IMR-90 (cell line): ENCODE measurements around the gene PDE4B. TPM values are rescaled to one million over a fixed set of nuclear protein-coding genes. Genes with fewer than 3 reads are reported as not detected.

Experiments used
- ATAC-seq: fragments of 200-7000 bp; cut with Tn5 transposase; 2 replicates; pipeline ENCODE4 v1.9.1; 2020; ENCODE audit warnings: low read depth, mild to moderate bottlenecking, moderate library complexity
- BruUV-seq: library from RNA; stranded (reverse); fragments of 400-500 nt; replicated peaks from 2 replicates; lab custom pipeline; 2021; lab: Mats Ljungman, UMichigan
- CTCF ChIA-PET: fragments of 300-600 bp; formaldehyde crosslinking; extraction: SDS; loops from one replicate; lab custom pipeline; 2021; ENCODE audit warnings: antibody characterized with exemption; lab: Yijun Ruan, JAX
- POLR2A ChIA-PET: fragments of 300-600 bp; sonication (Branson Sonifier 250); formaldehyde crosslinking; loops from one replicate; lab custom pipeline; 2022; ENCODE audit warnings: antibody characterized with exemption; ENCODE audit not compliant: unreplicated experiment; lab: Charles Lee
- DNase-seq: peaks from one replicate; pipeline ENCODE4 v3.0.0; 2013
- H2AFZ ChIP-seq: replicated peaks from 2 replicates; pipeline ENCODE3; 2013; ENCODE audit warnings: low read length, mild to moderate bottlenecking; ENCODE audit not compliant: poor library complexity
- H2AK5ac ChIP-seq: 2 replicates; pipeline ENCODE4 v1.6.1; 2013; ENCODE audit warnings: low read depth, low read length, inconsistent platforms
- H2AK9ac ChIP-seq: replicated peaks from 2 replicates; pipeline ENCODE3; 2013; ENCODE audit warnings: mild to moderate bottlenecking, low read depth, low read length, moderate library complexity; ENCODE audit not compliant: poor library complexity
- H2BK120ac ChIP-seq: 2 replicates; pipeline ENCODE4 v1.6.1; 2013; ENCODE audit warnings: low read depth, low read length, inconsistent platforms
- H2BK15ac ChIP-seq: 3 replicates; pipeline ENCODE4 v1.6.1; 2013; ENCODE audit warnings: low read depth, low read length, inconsistent platforms
- H2BK20ac ChIP-seq: 2 replicates; pipeline ENCODE4 v1.6.1; 2013; ENCODE audit warnings: low read depth, mild to moderate bottlenecking, inconsistent platforms, low read length, moderate library complexity
- H2BK5ac ChIP-seq: 2 replicates; pipeline ENCODE4 v1.6.1; 2013; ENCODE audit warnings: mild to moderate bottlenecking, low read depth, low read length, inconsistent platforms; ENCODE audit not compliant: poor library complexity, severe bottlenecking
- H3K14ac ChIP-seq: replicated peaks from 2 replicates; pipeline ENCODE4 v1.6.1; 2013; ENCODE audit warnings: low read depth, low read length, inconsistent platforms
- H3K18ac ChIP-seq: 2 replicates; pipeline ENCODE4 v1.6.1; 2013; ENCODE audit warnings: low read depth, low read length, control low read depth
- H3K23ac ChIP-seq: 2 replicates; pipeline ENCODE4 v1.6.1; 2013; ENCODE audit warnings: low read depth, low read length, inconsistent platforms
- H3K27ac ChIP-seq: 2 replicates; pipeline ENCODE4 v1.5.1; 2013; ENCODE audit warnings: mild to moderate bottlenecking, control low read depth, low read length; ENCODE audit not compliant: insufficient read depth
- H3K27me3 ChIP-seq: 2 replicates; pipeline ENCODE4 v1.6.1; 2013; ENCODE audit warnings: low read length; ENCODE audit not compliant: control insufficient read depth, insufficient read depth
- H3K36me3 ChIP-seq: 2 replicates; pipeline ENCODE4 v1.6.1; 2013; ENCODE audit warnings: low read length, mixed read lengths; ENCODE audit not compliant: control insufficient read depth, insufficient read depth
- H3K4ac ChIP-seq: 2 replicates; pipeline ENCODE4 v1.6.1; 2013; ENCODE audit warnings: low read depth, low read length, inconsistent platforms
- H3K4me1 ChIP-seq: 2 replicates; pipeline ENCODE4 v1.6.1; 2013; ENCODE audit warnings: low read length, mixed read lengths; ENCODE audit not compliant: control insufficient read depth, insufficient read depth
- H3K4me2 ChIP-seq: 2 replicates; pipeline ENCODE4 v1.6.1; 2013; ENCODE audit warnings: low read depth, mild to moderate bottlenecking, control low read depth, low read length, moderate library complexity
- H3K4me3 ChIP-seq: 2 replicates; pipeline ENCODE4 v1.5.1; 2013; ENCODE audit warnings: low read depth, mild to moderate bottlenecking, control low read depth, low read length, moderate library complexity; ENCODE audit not compliant: insufficient read depth
- H3K56ac ChIP-seq: 2 replicates; pipeline ENCODE4 v1.6.1; 2013; ENCODE audit warnings: low read length, inconsistent platforms; ENCODE audit not compliant: insufficient read depth; ENCODE audit errors: extremely low read depth
- H3K79me1 ChIP-seq, 2 experiments: 2 replicates each; pipeline ENCODE4 v1.6.1; 2013; ENCODE audit warnings: low read length in 2 of 2, inconsistent platforms in 1 of 2, low read depth in 1 of 2
- H3K9ac ChIP-seq: 2 replicates; pipeline ENCODE4 v1.6.1; 2013; ENCODE audit warnings: low read depth, low read length, control low read depth
- H3K9me1 ChIP-seq: 2 replicates; pipeline ENCODE4 v1.6.1; 2013; ENCODE audit warnings: low read length, inconsistent platforms; ENCODE audit not compliant: insufficient read depth
- H3K9me3 ChIP-seq: 2 replicates; pipeline ENCODE4 v1.6.1; 2013; ENCODE audit warnings: low read length; ENCODE audit not compliant: control insufficient read depth, insufficient read depth
- H4K20me1 ChIP-seq: 2 replicates; pipeline ENCODE4 v1.6.1; 2013; ENCODE audit warnings: low read length, inconsistent platforms; ENCODE audit not compliant: insufficient read depth
- H4K5ac ChIP-seq: 2 replicates; pipeline ENCODE4 v1.6.1; 2013; ENCODE audit warnings: mild to moderate bottlenecking, low read depth, low read length, control low read depth
- H4K8ac ChIP-seq, 2 experiments: 2 replicates each; pipeline ENCODE4 v1.6.1; 2013; ENCODE audit warnings: low read depth in 2 of 2, low read length in 2 of 2, control low read depth in 1 of 2, inconsistent platforms in 1 of 2
- H4K91ac ChIP-seq: 2 replicates; pipeline ENCODE4 v1.6.1; 2013; ENCODE audit warnings: low read depth, low read length, inconsistent platforms; ENCODE audit not compliant: insufficient read depth
- ELK1 ChIP-seq: fragments of 150-350 bp; IDR thresholded peaks from 2 replicates; pipeline ENCODE4 v1.6.1; 2016; ENCODE audit warnings: low read depth, mild to moderate bottlenecking, low read length, moderate library complexity, borderline replicate concordance
- RFX5 ChIP-seq: IDR thresholded peaks from 2 replicates; pipeline ENCODE4 v1.8.0; 2012; ENCODE audit warnings: low read depth, mild to moderate bottlenecking, low read length, moderate library complexity
- WGBS, 2 experiments: methylation state at CpG; one replicate each; pipeline versions ENCODE4 v1.1.5 to v1.1.7; 2013; ENCODE audit warnings: missing lambda C conversion rate in 2 of 2; ENCODE audit not compliant: insufficient read length in 1 of 2; ENCODE audit errors: extremely low coverage in 2 of 2; 5-methylcytosine and 5-hydroxymethylcytosine counted together
- dilution Hi-C: fragments of 300-500 bp; cut with HindIII; formaldehyde crosslinking; loops from one replicate; pipeline ENCODE4 v1.14.3; 2018; ENCODE audit warnings: low sequenced_read_pairs; ENCODE audit not compliant: unreplicated experiment
- in situ Hi-C: fragments of 300-500 bp; cut with MboI; formaldehyde crosslinking; loops from 3 replicates; pipeline ENCODE4 v1.14.3; 2019; ENCODE audit warnings: low sequenced_read_pairs, inconsistent platforms, mixed read lengths
- intact Hi-C: fragments of 100-400 bp; cut with micrococcal nuclease; formaldehyde crosslinking; loops from 2 replicates; pipeline ENCODE4 v1.10.0; 2022
- polyA plus RNA-seq, 3 experiments: library from polyadenylated mRNA; depleted of rRNA; stranded (reverse); fragments of >200 nt; gene quantifications; 2 replicates each; pipeline ENCODE4 v1.2.3, GENCODE V29; 2012; ENCODE audit warnings: low replicate concordance in 1 of 3
- total RNA-seq: library from RNA; depleted of rRNA; stranded (reverse); fragments of >200 nt; gene quantifications from 2 replicates; pipeline ENCODE4 v1.2.3, GENCODE V29; 2012

The PDE4B gene
- total and polyA plus RNA-seq, 2 of the 4 experiments (the other 2 are of a cell fraction), result 5.8 to 21.3 TPM

DNA sequence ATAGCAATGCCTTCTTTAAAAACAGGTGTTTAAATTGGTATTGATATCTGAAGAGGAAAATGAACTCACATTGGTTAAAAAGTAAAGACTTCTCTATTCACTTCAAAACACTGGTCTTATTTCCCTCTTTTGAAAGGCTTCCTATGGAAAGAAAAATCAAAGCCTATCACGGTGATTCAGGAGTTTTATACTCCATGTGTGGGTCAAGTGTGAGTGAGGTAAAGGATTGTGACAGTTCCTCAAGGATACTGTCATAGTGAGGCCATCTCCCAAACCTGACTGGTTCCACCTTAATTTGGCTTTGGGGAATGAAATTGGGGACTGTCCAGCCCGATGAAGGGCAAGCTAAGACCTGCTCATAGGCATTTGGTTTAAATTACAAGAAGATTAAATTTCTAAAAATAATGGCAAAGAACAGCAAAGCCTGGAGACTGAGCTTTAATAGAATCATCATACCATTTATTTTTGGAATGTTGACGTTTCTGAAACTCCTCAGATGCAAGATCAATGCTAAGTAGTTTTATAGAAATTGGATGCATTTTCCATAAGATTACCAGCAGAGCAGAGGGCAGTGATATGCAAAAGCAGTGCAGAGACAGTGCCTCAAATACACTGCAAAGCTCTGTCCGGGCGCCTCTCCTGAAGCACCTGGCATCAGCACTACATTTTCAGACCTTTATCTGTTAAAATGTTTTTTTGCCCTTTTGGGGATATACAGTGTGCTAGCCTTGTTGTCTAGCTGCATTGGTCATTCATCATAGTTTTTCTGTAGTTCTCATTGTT, 439.2 kb downstream of the PDE4B start:
- intact Hi-C loops (loop anchor here (2.0 kb wide), 1 partner anchor 71 kb away; no protein-coding TSS in a partner anchor), in situ Hi-C loops (loop anchor here (25.0 kb wide), 1 partner anchor 495 kb away; no protein-coding TSS in a partner anchor), dilution Hi-C loops (no loop called here)
- CTCF ChIA-PET, result interaction anchor here (0.6 to 1.3 kb wide), 2 partner anchors 10 to 266 kb away, joined by 3 read pairs; no protein-coding TSS in a partner anchor
- no peak for DNase-seq
- Histone ChIP-seq H3K36me3 (no peaks in the 10 kb centered on the region), H3K14ac (no peak overlapping the region), H3K4me1 (no peaks in the 10 kb centered on the region), H4K8ac (no peak overlapping the region), H2BK120ac (no peak overlapping the region), H3K4me3 (no peak overlapping the region), H2AK9ac (no peak overlapping the region), H3K4me2 (no peak overlapping the region), H3K9me1 (no peaks in the 10 kb centered on the region), H3K27me3 (peaks cover 2% of the 10 kb centered on the region; the same call in 1 of the 2 replicates), H3K4ac (no peak overlapping the region), H3K9ac (no peak overlapping the region), H3K23ac (no peak overlapping the region), H2AK5ac (no peak overlapping the region), H3K18ac (no peak overlapping the region), H2BK15ac (no peak overlapping the region), H3K27ac (no peak overlapping the region), H3K9me3 (no peaks in the 10 kb centered on the region), H4K91ac (no peak overlapping the region), H4K20me1 (no peaks in the 10 kb centered on the region), H2BK20ac (no peak overlapping the region), H2BK5ac (no peak overlapping the region), H3K79me1 (no peaks in the 10 kb centered on the region), H2AFZ (no peak overlapping the region), H3K56ac (no peak overlapping the region), H4K5ac (no peak overlapping the region)
- ATAC-seq, result no peak
- POLR2A ChIA-PET, result no interaction called here
- BruUV-seq, result no TSS peak
- WGBS, 2 experiments, result no CpG with 5 or more reads among the region's 5 CpGs
- no peak for TF ChIP-seq ELK1
- TF ChIP-seq RFX5, result no peak
